GM18870 (cell line): ENCODE results near the gene SCRN2.

Experiments
- ATAC-seq: cut with Tn5 transposase; IDR thresholded peaks from one replicate; pipeline ENCODE4 v1.9.1; 2021; ENCODE audit warnings: moderate library complexity; ENCODE audit not compliant: unreplicated experiment

The SCRN2 gene

DNA sequence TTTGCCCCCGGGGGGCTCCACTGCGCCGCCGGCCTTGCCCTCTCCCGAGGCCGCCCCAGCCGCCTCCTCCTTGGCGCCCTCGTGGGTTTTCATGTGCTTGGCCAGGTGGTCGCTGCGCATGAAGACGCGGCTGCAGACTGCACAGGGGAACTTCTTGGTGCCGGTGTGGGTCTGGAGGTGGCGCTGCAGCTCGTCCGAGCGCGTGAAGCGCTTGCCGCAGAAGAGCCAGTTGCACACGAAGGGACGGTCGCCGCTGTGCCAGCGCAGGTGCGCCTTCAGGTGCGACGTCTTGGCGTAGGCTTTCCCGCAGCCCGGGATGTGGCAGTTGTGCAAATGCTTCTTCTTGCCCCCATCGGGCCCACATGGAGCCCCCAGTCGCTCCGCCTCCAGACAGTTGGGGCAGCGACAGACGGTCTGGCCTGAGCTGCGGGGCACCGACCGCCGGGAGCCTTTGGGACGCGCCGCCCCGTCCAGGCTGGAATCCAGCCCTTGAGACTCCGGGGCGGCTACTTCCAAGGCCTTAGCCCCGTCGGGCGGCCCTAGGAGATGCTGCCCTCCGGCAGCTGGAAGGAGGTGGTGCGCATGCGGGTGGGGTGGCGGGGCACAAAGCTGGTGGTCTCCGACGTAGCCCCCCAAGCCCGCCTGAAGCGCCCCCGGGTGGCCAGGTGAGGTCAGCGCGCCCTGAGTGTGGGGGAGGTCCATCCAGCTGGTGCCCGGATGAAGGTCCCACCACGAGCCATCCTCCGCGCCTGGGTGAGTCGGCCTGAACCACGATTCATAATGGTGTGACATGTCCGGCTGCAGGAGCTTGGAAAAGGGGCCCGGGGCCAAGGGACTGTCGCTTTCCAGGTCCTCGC is 6.5 kb upstream of the SCRN2 start:
- no peak for ATAC-seq

GRCh38 chr17:47846716-47847340 is 5.8 kb upstream of the SCRN2 start:
- no peak for ATAC-seq

DNA sequence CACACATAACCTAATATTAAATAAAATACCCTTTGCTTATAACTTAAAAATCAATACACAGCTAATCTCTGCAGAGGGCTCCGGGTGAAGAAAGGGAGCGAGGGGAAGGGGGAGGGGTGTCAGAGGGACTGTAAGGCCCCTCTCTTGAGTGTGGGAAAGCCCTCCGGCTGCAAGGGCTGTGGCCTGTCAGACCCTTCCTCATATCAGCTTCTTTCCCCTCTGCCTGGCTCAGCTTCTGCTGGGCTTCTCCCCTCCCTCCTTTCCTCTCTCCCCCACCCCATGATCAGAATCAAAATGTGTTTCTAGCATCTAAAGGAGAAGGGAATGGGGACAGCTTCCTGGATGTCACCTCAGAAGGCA is 4.6 kb upstream of the SCRN2 start:
- no peak for ATAC-seq

DNA sequence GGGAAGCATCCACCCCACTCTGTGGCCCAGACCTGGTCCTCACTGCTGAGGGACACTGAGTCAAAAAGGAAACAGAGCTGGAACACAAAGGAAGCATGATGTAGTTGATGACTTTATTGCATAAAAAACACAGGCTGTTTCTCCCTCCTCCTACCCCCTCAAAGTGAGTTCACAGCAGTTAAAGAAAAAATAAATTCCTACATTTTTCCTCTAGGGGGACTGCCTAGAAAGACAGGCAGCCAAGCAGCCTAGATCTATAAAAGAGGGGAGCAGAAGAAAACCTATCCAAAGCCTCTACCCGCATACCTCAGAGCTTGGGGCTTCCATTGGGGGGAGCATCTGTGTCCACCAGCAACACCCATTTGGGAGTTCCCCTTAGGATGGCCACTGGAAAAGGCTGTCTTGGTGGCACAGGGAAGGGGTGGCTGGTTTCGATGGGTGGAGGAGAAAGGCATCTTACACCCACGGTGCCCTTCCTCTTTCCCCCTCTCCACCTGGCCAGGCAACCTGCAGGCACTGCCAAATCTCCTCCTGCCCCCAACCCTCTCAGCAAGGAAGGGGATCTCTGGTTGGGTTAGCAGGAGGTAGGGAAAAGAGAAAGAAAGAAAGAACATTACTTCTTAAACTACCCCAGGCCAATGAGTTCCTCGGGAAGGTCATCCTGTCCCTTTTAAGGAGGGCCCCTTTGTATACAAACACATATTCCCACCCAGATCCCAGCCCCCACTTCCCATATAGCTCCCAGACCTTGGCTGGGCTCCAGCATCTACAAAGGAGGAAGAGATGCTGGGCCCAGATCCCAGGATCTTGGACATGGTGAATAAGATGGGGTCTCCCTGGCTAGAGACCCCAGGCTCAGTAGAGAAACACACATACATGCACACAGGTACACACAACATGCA is 4.0 kb upstream of the SCRN2 start:
- no peak for ATAC-seq

DNA sequence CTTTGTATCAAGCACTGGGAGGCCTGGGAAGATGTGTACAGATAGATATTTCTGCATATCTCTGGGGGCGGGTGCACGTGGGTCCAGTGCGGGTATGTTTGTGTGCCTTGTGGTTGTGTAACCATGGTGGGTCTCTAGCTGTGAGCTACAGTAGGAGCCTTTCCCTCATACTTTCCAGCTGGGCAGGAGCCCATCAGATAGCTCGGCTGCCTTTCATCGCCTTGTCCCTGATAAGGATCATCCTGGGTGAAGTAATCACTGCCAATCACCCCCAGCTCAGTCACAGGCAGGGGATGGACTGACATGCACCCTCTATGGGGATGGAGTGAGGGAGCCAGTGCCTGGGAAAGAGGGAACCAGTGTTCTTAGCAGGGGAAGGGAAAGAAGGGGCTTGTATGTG is 3.2 kb upstream of the SCRN2 start:
- no peak for ATAC-seq

GRCh38 chr17:47843391-47843730 is 2.3 kb upstream of the SCRN2 start:
- no peak for ATAC-seq

- no peak for ATAC-seq
Measured at GRCh38 chr17:47841488-47842291, 617 bp upstream of the SCRN2 start.

DNA sequence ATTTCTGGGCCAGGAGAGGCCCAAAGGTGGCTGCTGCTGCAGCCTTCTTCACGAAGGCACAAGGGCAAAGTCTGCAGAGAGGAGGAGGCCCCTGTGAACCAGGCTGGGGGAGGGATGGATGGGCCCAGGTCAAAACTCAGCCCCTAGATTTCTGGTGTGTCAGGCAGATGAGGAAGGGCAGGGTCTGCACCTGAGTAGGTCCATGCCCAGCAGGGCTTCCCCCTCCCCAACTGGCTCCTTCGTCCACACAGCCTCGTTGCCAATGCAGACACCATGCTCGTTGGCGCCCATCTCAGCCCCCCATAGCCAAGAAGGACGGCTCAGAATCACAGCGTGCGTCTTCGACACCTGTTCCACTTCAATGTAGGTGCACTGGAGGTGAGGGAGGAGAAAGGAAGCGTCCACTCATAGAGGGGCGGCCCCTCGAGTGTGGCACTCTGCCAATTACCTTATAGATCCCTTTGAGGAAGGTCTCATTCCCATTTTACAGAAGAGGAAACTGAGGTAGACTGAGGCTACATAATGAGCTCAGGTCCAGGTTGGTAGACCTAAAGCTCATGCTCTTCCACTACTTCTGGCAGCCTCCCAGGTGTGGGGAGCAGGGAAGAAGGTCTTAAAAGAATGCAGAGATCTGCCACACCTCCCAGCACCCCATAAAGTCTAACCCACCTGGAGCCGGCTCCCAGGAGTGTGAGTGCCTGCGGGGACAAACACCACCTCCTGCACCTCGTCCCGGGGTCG is 902 bp downstream of the SCRN2 start:
- no peak for ATAC-seq

DNA sequence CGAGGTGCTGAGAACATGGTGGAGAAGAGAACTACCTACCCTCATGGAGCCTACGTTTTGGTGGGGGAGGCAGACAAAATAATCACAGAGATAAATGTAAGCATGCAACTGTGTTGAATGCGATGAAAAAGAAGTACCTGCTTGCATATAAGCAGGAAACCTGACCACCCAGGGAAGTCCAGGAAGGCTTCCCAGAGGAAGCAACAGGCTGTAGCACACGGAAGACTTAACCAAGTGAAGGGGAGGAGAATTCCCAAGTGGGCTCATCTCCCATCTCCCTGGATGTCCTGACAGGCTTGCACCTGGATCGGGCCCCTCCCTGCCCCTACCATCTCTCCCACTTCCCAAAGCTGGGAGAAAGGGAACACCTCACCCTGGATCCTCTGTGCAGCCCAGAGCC is 2.0 kb downstream of the SCRN2 start:
- no peak for ATAC-seq

DNA sequence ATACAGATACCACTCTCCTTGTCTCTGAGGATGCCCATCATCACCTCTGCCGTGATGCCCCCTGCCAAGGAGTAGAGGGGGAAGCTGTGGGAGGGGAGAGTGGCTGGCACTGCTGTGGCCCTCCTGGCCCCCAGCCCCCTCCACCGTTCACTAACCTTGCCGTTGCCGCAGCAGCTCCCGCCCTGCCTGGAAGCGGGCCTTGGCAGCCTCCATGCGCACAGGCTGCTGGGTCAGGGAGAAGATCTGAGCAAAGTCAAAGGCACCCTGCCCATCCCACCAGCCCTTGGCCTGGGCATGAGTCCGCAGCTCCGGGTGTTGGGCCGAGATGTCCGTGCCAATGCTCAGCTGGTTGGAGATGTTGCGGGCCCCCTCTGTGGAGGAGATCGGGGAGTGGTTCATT is 2.4 kb downstream of the SCRN2 start:
- ATAC-seq = no peak

- ATAC-seq = no peak
Measured at GRCh38 chr17:47837401-47838039, 3.6 kb downstream of the SCRN2 start.

DNA sequence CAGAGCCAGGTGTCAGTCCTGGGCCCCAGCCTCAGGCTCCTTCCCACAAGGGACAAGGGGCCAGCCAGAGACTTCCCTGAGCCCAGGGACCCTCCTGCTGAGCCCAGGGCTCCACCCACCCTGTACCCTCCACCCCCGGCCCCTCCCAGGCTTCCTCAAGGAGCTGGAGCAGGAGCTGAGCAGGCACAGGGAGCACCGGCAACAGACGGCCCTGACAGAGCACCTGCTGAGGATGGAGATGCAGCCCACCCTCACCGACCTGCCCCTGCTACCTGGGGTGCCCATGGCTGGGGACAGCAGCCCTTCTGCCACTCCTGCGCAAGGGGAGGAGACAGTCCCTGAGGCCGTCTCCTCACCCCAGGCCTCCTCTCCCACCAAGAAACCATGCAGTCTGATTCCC is 4.5 kb downstream of the SCRN2 start:
- ATAC-seq = no peak

DNA sequence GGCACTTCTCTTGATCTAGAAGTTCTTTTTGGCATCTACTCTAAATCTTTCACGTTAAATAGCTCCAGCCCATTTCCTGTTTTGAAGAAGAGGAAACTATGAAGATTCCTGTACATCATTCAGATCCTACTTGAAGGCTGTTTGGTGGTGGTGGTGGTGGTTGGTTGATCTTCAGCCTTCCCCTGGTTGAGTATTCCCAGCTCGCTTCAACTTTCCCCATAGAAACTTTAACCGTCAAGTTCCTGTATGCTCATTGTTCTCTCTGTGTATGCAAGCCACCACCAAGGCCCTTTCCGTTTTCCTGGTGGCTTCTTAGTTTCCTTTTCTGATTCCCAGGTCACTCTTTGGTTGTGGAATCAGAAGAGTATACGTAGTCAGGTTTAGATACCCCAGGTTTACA is 6.3 kb downstream of the SCRN2 start:
- no peak for ATAC-seq

GRCh38 chr17:47831934-47832327 is 9.1 kb downstream of the SCRN2 start:
- ATAC-seq = no peak

DNA sequence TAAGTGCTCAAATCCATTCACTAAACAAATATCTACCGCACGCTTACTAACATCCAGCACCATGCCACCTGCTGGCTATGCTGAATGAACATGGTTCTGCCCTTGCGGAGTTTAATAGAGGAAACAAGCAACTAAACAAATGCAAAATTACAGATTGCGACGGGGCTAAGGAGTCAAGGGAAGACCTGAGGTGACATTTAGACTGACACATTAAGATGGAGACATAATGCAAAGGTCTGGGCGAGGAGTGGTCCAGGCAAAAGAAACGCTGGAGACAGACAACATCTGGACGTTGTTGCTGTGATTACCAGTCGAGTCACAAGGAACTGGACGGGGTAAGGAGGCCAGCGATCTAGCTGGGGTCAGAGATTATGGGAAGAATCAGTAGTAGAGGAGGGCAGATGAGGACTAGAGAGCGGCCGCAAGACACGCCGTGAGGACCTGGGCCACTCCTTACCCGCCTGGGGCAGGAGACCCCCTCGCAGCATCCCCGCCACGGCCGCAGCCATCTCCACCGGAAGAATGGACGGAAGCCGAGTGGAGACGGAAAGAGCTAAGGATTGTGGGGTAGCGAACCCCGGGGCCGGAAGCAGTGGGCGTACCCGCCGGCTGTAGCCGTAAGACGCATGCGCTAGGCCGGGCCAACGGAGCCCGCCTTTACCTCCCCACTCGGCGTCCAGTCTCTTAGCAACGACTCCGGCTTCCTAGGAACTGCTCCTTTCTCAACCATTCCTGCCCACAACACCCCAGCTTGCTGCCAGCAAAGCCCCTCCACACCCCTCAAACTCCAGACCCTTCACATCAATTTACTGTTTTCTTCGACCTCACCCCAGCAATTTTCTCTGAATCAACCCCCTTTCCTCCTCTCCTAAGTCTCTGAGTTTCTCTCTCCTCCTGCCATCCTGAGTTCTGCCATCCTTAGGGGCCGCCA is 9.8 kb downstream of the SCRN2 start, which contains the start of the genes LRRC46 and MRPL10:
Gene LRRC46 (plus strand): TSS at position 668 of the 931 bp plus-strand sequence. CDS start 320 bp downstream, outside the sequence.
Gene MRPL10 (minus strand): TSS at position 539 of the 931 bp plus-strand sequence. CDS start 30 bp downstream, at position 509.
- peak; percentile 58 for ATAC-seq

- no peak for ATAC-seq
Measured at GRCh38 chr17:47830396-47831002, 10.6 kb downstream of the SCRN2 start.

DNA sequence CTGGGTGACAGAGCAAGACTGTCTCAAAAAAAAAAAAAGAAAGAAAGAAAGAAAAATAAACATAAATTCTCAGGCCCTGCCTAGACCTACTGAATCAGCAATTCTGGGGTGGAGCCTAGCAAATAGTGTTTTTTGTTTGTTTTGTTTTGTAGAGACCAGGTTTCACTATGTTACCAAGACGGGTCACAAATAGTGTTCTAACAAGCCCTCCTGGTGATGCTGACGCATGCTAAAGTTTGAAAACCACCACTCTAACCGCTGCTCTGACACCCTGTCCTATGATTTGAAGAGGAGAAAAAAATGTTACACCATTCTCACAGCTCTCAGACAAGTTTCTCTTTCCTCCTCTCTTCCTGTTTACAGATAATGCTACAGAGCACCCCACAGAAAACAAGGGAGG is 11.2 kb downstream of the SCRN2 start:
- ATAC-seq = no peak

DNA sequence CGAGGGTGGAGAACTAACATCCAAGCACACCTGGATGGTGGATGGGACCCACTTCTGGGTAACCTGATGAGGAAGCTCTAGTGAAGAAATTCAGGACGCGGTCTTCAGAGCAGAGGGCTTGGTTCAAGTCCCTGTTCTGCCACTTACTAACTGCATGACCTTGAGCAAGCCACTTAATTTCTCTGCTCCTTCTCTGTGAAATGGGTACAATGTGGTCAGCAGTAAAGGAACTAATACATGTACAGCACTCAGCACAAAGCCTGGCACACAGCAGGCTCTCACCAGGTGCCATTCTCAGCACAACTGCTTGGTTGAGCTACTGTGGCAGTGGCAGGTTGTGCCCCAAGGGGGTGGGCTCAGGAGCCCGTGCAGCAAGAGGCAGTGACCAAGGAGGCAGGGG is 17.6 kb downstream of the SCRN2 start:
- no peak for ATAC-seq
